Measurements from ENCODE around the gene HENMT1. TPM values are rescaled to one million over a fixed set of nuclear protein-coding genes. Genes with fewer than 3 reads are reported as not detected.
"Not testable (repeated sequence)": the region's sequence is repeated elsewhere in the genome, so short reads cannot be mapped to it uniquely, and the experiment has no call there.

HENMT1 gene
- total RNA-seq, 1 donor from 2014 or later: 10.8 TPM

DNA sequence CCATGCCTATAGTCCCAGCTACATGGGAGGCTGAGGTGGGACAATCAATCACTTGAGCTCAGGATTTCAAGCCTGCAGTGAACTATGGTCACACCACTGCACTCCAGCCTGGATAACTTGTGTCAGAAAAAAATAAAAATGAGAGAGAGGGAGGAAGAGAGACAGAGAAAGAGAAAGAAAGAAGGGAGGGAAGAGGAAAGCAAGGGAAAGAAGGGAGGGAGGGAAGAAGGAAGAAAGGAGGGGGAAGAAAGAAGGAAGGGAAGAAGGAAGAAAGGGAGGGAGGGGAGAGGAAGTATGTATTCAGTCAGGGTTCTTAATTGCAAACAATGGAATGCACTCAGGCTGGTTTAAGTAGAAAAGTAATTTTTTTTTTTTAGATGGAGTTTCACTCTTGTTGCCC, 7.9 kb upstream of the HENMT1 start:
- Mint-ChIP-seq H3K27ac (ENCODE audit: unreplicated experiment) (no peak overlapping the region), H3K4me1 (ENCODE audit: low read depth) (peaks cover 13% of the 10 kb centered on the region), H3K27me3 (ENCODE audit: low read depth) (peaks cover 2% of the 10 kb centered on the region), H3K4me3 (ENCODE audit: unreplicated experiment) (no peak overlapping the region), H3K36me3 (ENCODE audit: low read depth) (peaks cover 1% of the 10 kb centered on the region), H3K9me3 (ENCODE audit: low read depth) (peaks cover 5% of the 10 kb centered on the region)
- TF ChIP-seq, protein P1, sequence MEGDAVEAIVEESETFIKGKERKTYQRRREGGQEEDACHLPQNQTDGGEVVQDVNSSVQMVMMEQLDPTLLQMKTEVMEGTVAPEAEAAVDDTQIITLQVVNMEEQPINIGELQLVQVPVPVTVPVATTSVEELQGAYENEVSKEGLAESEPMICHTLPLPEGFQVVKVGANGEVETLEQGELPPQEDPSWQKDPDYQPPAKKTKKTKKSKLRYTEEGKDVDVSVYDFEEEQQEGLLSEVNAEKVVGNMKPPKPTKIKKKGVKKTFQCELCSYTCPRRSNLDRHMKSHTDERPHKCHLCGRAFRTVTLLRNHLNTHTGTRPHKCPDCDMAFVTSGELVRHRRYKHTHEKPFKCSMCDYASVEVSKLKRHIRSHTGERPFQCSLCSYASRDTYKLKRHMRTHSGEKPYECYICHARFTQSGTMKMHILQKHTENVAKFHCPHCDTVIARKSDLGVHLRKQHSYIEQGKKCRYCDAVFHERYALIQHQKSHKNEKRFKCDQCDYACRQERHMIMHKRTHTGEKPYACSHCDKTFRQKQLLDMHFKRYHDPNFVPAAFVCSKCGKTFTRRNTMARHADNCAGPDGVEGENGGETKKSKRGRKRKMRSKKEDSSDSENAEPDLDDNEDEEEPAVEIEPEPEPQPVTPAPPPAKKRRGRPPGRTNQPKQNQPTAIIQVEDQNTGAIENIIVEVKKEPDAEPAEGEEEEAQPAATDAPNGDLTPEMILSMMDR (IDR thresholded peaks at IDR 0.05): no peak
- no peak for DNase-seq (ENCODE audit: low spot score)

DNA sequence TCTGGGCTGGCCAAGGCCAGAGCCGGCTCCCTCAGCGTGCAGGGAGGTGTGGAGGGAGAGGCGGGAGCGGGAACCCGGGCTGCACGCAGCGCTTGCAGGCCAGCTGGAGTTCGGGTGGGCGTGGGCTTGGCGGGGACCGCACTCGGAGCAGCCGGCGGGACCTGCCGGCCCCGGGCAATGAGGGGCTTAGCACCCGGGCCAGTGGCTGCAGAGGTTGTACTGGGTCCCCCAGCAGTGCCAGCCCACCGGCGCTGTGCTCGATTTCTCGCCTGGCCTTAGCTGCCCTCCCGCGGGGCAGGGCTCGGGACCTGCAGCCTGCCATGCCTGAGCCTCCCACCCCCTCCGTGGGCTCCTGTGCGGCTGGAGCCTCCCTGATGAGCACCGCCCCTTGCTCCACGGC, 6.5 kb upstream of the HENMT1 start:
- H3K27ac Mint-ChIP-seq (ENCODE audit: unreplicated experiment); H3K27me3 Mint-ChIP-seq (ENCODE audit: low read depth); H3K4me3 Mint-ChIP-seq (ENCODE audit: unreplicated experiment); H3K36me3 Mint-ChIP-seq (ENCODE audit: low read depth); H3K9me3 Mint-ChIP-seq (ENCODE audit: low read depth); DNase-seq (ENCODE audit: low spot score): not testable (repeated sequence)
- H3K4me1 Mint-ChIP-seq (ENCODE audit: low read depth): peaks cover 13% of the 10 kb centered on the region

DNA sequence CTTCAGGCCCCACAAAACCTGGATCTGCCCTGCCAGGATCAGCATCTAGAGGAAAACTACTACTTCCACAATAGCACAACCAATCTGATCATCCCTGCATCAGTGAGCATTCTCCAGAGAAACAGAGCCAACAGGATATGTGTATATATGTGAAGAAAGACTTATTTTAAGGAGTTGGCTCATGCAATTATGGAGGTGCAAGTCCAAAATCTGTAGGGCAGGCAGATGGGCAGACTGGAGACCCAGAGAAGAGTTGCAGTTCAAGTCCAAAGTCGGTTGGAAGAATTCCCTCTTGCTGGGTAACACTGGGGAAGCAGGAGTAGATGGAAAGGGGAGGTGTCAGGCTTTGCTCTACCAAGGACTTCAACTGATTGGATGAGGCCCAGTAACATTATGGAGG, 4.9 kb upstream of the HENMT1 start:
- TF ChIP-seq, protein P1 (IDR thresholded peaks at IDR 0.05): no peak
- H3K27me3 Mint-ChIP-seq (ENCODE audit: low read depth): no peaks in the 10 kb centered on the region
- no peak overlapping the region for H3K27ac Mint-ChIP-seq (ENCODE audit: unreplicated experiment)
- H3K4me1 Mint-ChIP-seq (ENCODE audit: low read depth): peaks cover 19% of the 10 kb centered on the region
- no peak overlapping the region for H3K4me3 Mint-ChIP-seq (ENCODE audit: unreplicated experiment)
- no peak for DNase-seq (ENCODE audit: low spot score)
- H3K36me3 Mint-ChIP-seq (ENCODE audit: low read depth): no peaks in the 10 kb centered on the region
- no peaks in the 10 kb centered on the region for H3K9me3 Mint-ChIP-seq (ENCODE audit: low read depth)

DNA sequence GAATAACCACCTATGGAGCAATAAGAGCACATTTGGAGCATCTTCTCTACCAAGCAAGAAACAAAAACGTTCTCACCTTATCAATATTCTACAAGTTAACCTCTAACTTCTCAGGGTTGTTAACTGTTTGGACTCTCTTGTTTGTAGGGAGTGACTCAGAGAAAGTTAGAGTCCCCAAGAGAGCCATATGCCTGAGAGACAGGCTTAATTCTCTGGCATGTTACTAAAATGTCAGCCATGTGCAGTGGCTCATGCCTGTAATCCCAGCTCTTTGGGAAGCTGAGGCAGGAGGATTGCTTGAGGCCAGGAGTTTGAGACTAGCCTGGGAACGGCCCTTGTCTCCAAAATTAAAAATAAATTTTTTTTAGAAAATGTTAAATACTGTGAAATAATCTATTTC, 4.2 kb upstream of the HENMT1 start:
- TF ChIP-seq, protein P1 (IDR thresholded peaks at IDR 0.05): no peak
- Mint-ChIP-seq H3K4me1 (ENCODE audit: low read depth) (peaks cover 12% of the 10 kb centered on the region), H3K36me3 (ENCODE audit: low read depth) (no peaks in the 10 kb centered on the region), H3K27me3 (ENCODE audit: low read depth) (no peaks in the 10 kb centered on the region), H3K9me3 (ENCODE audit: low read depth) (no peaks in the 10 kb centered on the region), H3K27ac (ENCODE audit: unreplicated experiment) (no peak overlapping the region), H3K4me3 (ENCODE audit: unreplicated experiment) (no peak overlapping the region)
- no peak for DNase-seq (ENCODE audit: low spot score)

DNA sequence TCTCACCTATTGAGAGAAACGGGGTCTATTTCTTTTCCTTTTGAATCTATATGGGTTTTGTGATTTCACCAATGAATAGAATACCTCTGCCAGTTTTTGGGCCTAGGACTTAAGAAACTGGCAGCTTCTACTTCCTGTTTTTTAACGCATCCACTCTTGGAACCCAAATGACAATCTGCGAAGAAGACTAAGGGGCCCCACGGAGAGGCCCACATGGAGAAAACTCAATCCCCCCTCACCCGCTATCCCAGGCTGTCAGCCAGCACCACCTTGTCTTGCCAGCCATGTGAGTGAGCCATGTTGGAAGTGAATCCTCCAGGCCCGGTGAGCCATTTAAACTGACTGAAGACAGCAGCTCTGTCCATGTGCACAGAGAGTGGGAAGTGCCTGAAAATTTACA, 3.6 kb upstream of the HENMT1 start:
- Mint-ChIP-seq H3K9me3 (ENCODE audit: low read depth) (no peaks in the 10 kb centered on the region), H3K27ac (ENCODE audit: unreplicated experiment) (no peak overlapping the region), H3K4me3 (ENCODE audit: unreplicated experiment) (no peak overlapping the region), H3K36me3 (ENCODE audit: low read depth) (no peaks in the 10 kb centered on the region), H3K4me1 (ENCODE audit: low read depth) (peaks cover 6% of the 10 kb centered on the region), H3K27me3 (ENCODE audit: low read depth) (no peaks in the 10 kb centered on the region)
- TF ChIP-seq, protein P1 (IDR thresholded peaks at IDR 0.05): no peak
- no peak for DNase-seq (ENCODE audit: low spot score)

DNA sequence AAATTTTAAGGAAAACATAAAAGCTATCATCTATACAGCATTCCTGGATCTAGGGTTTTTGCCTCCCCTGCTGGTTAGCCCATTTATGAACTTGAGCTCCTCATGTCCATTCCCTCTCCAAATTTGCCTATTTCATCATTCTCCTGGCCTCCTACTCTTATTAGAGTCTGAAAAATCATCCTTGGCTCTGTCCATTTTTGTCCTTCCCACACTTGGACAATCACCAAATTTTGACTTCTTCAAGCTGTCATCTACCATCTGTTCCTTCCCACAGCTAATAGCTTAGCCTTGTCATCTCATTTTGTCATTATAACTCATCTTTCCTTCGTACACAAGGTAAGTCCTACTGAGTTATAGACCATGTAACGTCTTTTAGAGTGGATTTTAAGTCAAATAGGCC, 2.2 kb upstream of the HENMT1 start:
- Mint-ChIP-seq H3K4me1 (ENCODE audit: low read depth) (peaks cover 6% of the 10 kb centered on the region), H3K4me3 (ENCODE audit: unreplicated experiment) (no peak overlapping the region), H3K9me3 (ENCODE audit: low read depth) (no peaks in the 10 kb centered on the region), H3K27me3 (ENCODE audit: low read depth) (no peaks in the 10 kb centered on the region), H3K27ac (ENCODE audit: unreplicated experiment) (no peak overlapping the region), H3K36me3 (ENCODE audit: low read depth) (no peaks in the 10 kb centered on the region)
- no peak for DNase-seq (ENCODE audit: low spot score)
- TF ChIP-seq, protein P1 (IDR thresholded peaks at IDR 0.05): no peak

Measured in chondrocyte (in vitro differentiated cells).